H9 (cell line): Measurements from ENCODE around the gene GABARAP. TPM values are rescaled to one million over a fixed set of nuclear protein-coding genes. Genes with fewer than 3 reads are reported as not detected.

Source experiments
- DNase-seq: peaks from one replicate; pipeline ENCODE4 v3.0.0-alpha.2; 2017
- H2AFZ ChIP-seq: one replicate; pipeline ENCODE4 v1.6.1; 2013; ENCODE audit warnings: mild to moderate bottlenecking, low read length, control low read depth, moderate library complexity
- H2AK5ac ChIP-seq: 2 replicates; pipeline ENCODE4 v1.6.1; 2013; ENCODE audit warnings: low read length, control low read depth, mixed read lengths; ENCODE audit not compliant: insufficient read length
- H2BK120ac ChIP-seq: one replicate; pipeline ENCODE4 v1.6.1; 2013; ENCODE audit warnings: low read depth, mild to moderate bottlenecking, low read length, control low read depth, inconsistent platforms; ENCODE audit not compliant: poor library complexity, severe bottlenecking
- H2BK12ac ChIP-seq: 2 replicates; pipeline ENCODE4 v1.6.1; 2013; ENCODE audit warnings: low read length, control low read depth, mixed read lengths, low read depth; ENCODE audit not compliant: insufficient read length
- H2BK15ac ChIP-seq: 2 replicates; pipeline ENCODE4 v1.6.1; 2013; ENCODE audit warnings: low read depth, low read length, control low read depth
- H2BK20ac ChIP-seq: one replicate; pipeline ENCODE4 v1.6.1; 2013; ENCODE audit warnings: low read depth, mild to moderate bottlenecking, low read length, control low read depth, inconsistent platforms; ENCODE audit not compliant: poor library complexity, severe bottlenecking
- H2BK5ac ChIP-seq: 2 replicates; pipeline ENCODE4 v1.6.1; 2013; ENCODE audit warnings: low read length, control low read depth, mixed read lengths; ENCODE audit not compliant: insufficient read length
- H3K14ac ChIP-seq: 2 replicates; pipeline ENCODE4 v1.6.1; 2013; ENCODE audit warnings: low read length, control low read depth; ENCODE audit not compliant: insufficient read depth
- H3K18ac ChIP-seq: 2 replicates; pipeline ENCODE4 v1.6.1; 2013; ENCODE audit warnings: low read depth, mild to moderate bottlenecking, mixed read lengths, low read length, control low read depth; ENCODE audit not compliant: insufficient read length
- H3K23ac ChIP-seq: 2 replicates; pipeline ENCODE4 v1.6.1; 2013; ENCODE audit warnings: low read length, control low read depth, mixed read lengths, low read depth; ENCODE audit not compliant: insufficient read length
- H3K23me2 ChIP-seq: 2 replicates; pipeline ENCODE4 v1.6.1; 2013; ENCODE audit warnings: low read depth, mild to moderate bottlenecking, mixed read lengths, low read length, control low read depth; ENCODE audit not compliant: insufficient read length, poor library complexity, severe bottlenecking
- H3K27ac ChIP-seq: 2 replicates; pipeline ENCODE4 v1.5.1; 2013; ENCODE audit warnings: low read length, control low read depth, mixed read lengths, low read depth; ENCODE audit not compliant: insufficient read length
- H3K27me3 ChIP-seq: 2 replicates; pipeline ENCODE4 v1.6.1; 2013; ENCODE audit warnings: low read length, control low read depth, inconsistent platforms; ENCODE audit not compliant: insufficient read depth
- H3K4ac ChIP-seq: 2 replicates; pipeline ENCODE4 v1.6.1; 2013; ENCODE audit warnings: low read depth, mild to moderate bottlenecking, control low read depth, inconsistent platforms, low read length, moderate library complexity
- H3K4me1 ChIP-seq: 2 replicates; pipeline ENCODE4 v1.6.1; 2013; ENCODE audit warnings: low read length, control low read depth, inconsistent platforms; ENCODE audit not compliant: insufficient read depth
- H3K4me2 ChIP-seq: 2 replicates; pipeline ENCODE4 v1.6.1; 2013; ENCODE audit warnings: low read length, control low read depth, mixed read lengths; ENCODE audit not compliant: insufficient read length, insufficient read depth
- H3K56ac ChIP-seq: 2 replicates; pipeline ENCODE4 v1.6.1; 2013; ENCODE audit warnings: low read depth, mild to moderate bottlenecking, mixed read lengths, low read length, control low read depth; ENCODE audit not compliant: insufficient read length
- H3K79me1 ChIP-seq: 2 replicates; pipeline ENCODE4 v1.6.1; 2013; ENCODE audit warnings: low read depth, mild to moderate bottlenecking, moderate library complexity, low read length, control low read depth, inconsistent platforms; ENCODE audit not compliant: insufficient read depth, poor library complexity, severe bottlenecking
- H3K79me2 ChIP-seq: 2 replicates; pipeline ENCODE4 v1.6.1; 2013; ENCODE audit warnings: low read length, control low read depth, inconsistent platforms; ENCODE audit not compliant: insufficient read depth
- H3K9ac ChIP-seq: 2 replicates; pipeline ENCODE4 v1.6.1; 2013; ENCODE audit warnings: low read length, control low read depth, mixed read lengths; ENCODE audit not compliant: insufficient read length; ENCODE audit errors: extremely low read depth
- H3K9me3 ChIP-seq: one replicate; pipeline ENCODE4 v1.6.1; 2013; ENCODE audit warnings: low read depth, low read length, inconsistent platforms; ENCODE audit not compliant: control insufficient read depth
- H3T11ph ChIP-seq: one replicate; pipeline ENCODE4 v1.6.1; 2013; ENCODE audit warnings: mild to moderate bottlenecking, low read length, control low read depth, inconsistent platforms
- H4K20me1 ChIP-seq: one replicate; pipeline ENCODE4 v1.6.1; 2013; ENCODE audit not compliant: control insufficient read depth, insufficient read length, insufficient read depth
- H4K5ac ChIP-seq: 2 replicates; pipeline ENCODE4 v1.6.1; 2013; ENCODE audit warnings: low read depth, mild to moderate bottlenecking, mixed read lengths, low read length, control low read depth; ENCODE audit not compliant: insufficient read length
- H4K8ac ChIP-seq: replicated peaks from 2 replicates; pipeline ENCODE4 v1.6.1; 2013; ENCODE audit warnings: low read length, control low read depth, mixed read lengths, low read depth; ENCODE audit not compliant: insufficient read length
- H4K91ac ChIP-seq: 2 replicates; pipeline ENCODE4 v1.6.1; 2013; ENCODE audit warnings: low read depth, mild to moderate bottlenecking, moderate library complexity, mixed read lengths, low read length, control low read depth; ENCODE audit not compliant: insufficient read length
- H3K27ac Mint-ChIP-seq, 3 experiments: 2 replicates in 2 of 3; 3 replicates in 1 of 3; pipeline ENCODE4 v1.8.0; 2020 to 2021; ENCODE audit warnings: mixed read lengths in 3 of 3, mild to moderate bottlenecking in 1 of 3, moderate library complexity in 1 of 3
- H3K27me3 Mint-ChIP-seq: 2 replicates; pipeline ENCODE4 v1.8.0; 2021; ENCODE audit warnings: low read depth, mild to moderate bottlenecking, moderate library complexity, mixed read lengths
- H3K36me3 Mint-ChIP-seq, 3 experiments: 2 replicates in 2 of 3; 3 replicates in 1 of 3; pipeline ENCODE4 v1.8.0; 2020 to 2021; ENCODE audit warnings: low read depth in 3 of 3, mixed read lengths in 3 of 3; ENCODE audit not compliant: insufficient read depth in 1 of 3
- H3K4me1 Mint-ChIP-seq, 2 experiments: 2 replicates each; pipeline ENCODE4 v1.8.0; 2020; ENCODE audit warnings: mixed read lengths in 2 of 2
- H3K4me3 Mint-ChIP-seq, 2 experiments: 2 replicates in 1 of 2; 3 replicates in 1 of 2; pipeline ENCODE4 v1.8.0; 2020 to 2021; ENCODE audit warnings: mild to moderate bottlenecking in 2 of 2, mixed read lengths in 2 of 2, moderate library complexity in 1 of 2
- H3K9me3 Mint-ChIP-seq, 2 experiments: 2 replicates in 1 of 2; 3 replicates in 1 of 2; pipeline ENCODE4 v1.8.0; 2020; ENCODE audit warnings: mild to moderate bottlenecking in 2 of 2, mixed read lengths in 2 of 2, moderate library complexity in 1 of 2
- CTCF ChIP-seq: fragments of 200-600 bp; sonication (generic); conservative IDR thresholded peaks from 3 replicates; pipeline ENCODE4 v1.8.0; 2021; ENCODE audit warnings: antibody characterized with exemption, mild to moderate bottlenecking
- WGBS: extraction: QIAGEN DNeasy Blood & Tissue Kit; methylation state at CpG from one replicate; pipeline ENCODE4 v1.1.7; 2013; ENCODE audit warnings: missing lambda C conversion rate, low lambda C conversion rate, mixed read lengths; ENCODE audit not compliant: insufficient read length; ENCODE audit errors: extremely low coverage; 5-methylcytosine and 5-hydroxymethylcytosine counted together
- total RNA-seq: library from RNA; stranded (reverse); gene quantifications from 2 replicates; pipeline ENCODE4 v1.2.1, GENCODE V29; 2021

The GABARAP gene
- total RNA-seq, 1 experiment from 2014 or later = 261 TPM

- H3K27me3 Mint-ChIP-seq = no peaks in the 10 kb centered on the region; the same call in 1 of the 2 replicates
- peak overlapping the region; percentile 80 for H3K27ac ChIP-seq
- H3K23ac ChIP-seq = no peak overlapping the region
- no peaks in the 10 kb centered on the region for H4K20me1 ChIP-seq
- no peak overlapping the region for H4K8ac ChIP-seq
- H2BK5ac ChIP-seq = no peak overlapping the region
- no peak overlapping the region for H2AK5ac ChIP-seq
- peaks cover 9% of the 10 kb centered on the region for H3K79me1 ChIP-seq
- no peak overlapping the region for H2AFZ ChIP-seq
- no peaks in the 10 kb centered on the region for H3K4me1 ChIP-seq
- no peak for DNase-seq
- H3T11ph ChIP-seq = peak overlapping the region; percentile 68
- H3K14ac ChIP-seq = peak overlapping the region; percentile 24; the same call in 1 of the 2 replicates
- peak overlapping the region; percentile 93 for H3K9ac ChIP-seq
- H3K56ac ChIP-seq = no peak overlapping the region
- H3K4me1 Mint-ChIP-seq = peaks cover 36 to 38% of the 10 kb centered on the region in 2 experiments
- H3K18ac ChIP-seq = peak overlapping the region; percentile 5
- WGBS = no CpG with 5 or more reads among the region's 9 CpGs
- peak overlapping the region; percentile 20 for H4K91ac ChIP-seq
- peak overlapping the region; percentile 52 for H2BK12ac ChIP-seq
- peak overlapping the region; percentile 98 for H3K4me2 ChIP-seq
- no peak for TF ChIP-seq CTCF
- no peaks in the 10 kb centered on the region for H3K9me3 ChIP-seq
- no peak overlapping the region for H2BK15ac ChIP-seq
- no peak overlapping the region for H2BK20ac ChIP-seq
- peaks cover 4% of the 10 kb centered on the region for H3K23me2 ChIP-seq
- H3K4ac ChIP-seq = peak overlapping the region; percentile 34; the same call in 1 of the 2 replicates
- peak overlapping the region; percentile 96 to 99 (median 98) for H3K27ac Mint-ChIP-seq
- peaks cover 30 to 56% (median 52%) of the 10 kb centered on the region in 3 experiments for H3K36me3 Mint-ChIP-seq
- no peak overlapping the region for H4K5ac ChIP-seq
- no peak overlapping the region for H2BK120ac ChIP-seq
- H3K9me3 Mint-ChIP-seq = peaks cover 0 to 2% of the 10 kb centered on the region in 2 experiments; a peak in 2 of 5 replicates
- H3K79me2 ChIP-seq = peaks cover 8% of the 10 kb centered on the region; the same call in 1 of the 2 replicates
- H3K27me3 ChIP-seq = no peaks in the 10 kb centered on the region
- peak overlapping the region; percentile 95 to 97 for H3K4me3 Mint-ChIP-seq
Observed at GRCh38 chr17:7241090-7241733, 1.0 kb downstream of the GABARAP start.
